NT2/D1 (cell line): Measurements from ENCODE around the gene SCNN1G.

Experiments used
- DNase-seq: peaks from one replicate; pipeline ENCODE4 v3.0.0-alpha.2; 2011; ENCODE audit warnings: low read depth, low spot score
- H3K27me3 ChIP-seq: 2 replicates; pipeline ENCODE4 v1.6.0; 2011; ENCODE audit warnings: mild to moderate bottlenecking; ENCODE audit not compliant: insufficient read length, insufficient read depth
- H3K36me3 ChIP-seq: 2 replicates; pipeline ENCODE4 v1.6.1; 2011; ENCODE audit warnings: mild to moderate bottlenecking, low read length, mixed read lengths; ENCODE audit not compliant: insufficient read depth, insufficient read length
- H3K4me1 ChIP-seq: 2 replicates; pipeline ENCODE4 v1.5.1; 2011; ENCODE audit not compliant: insufficient read depth, insufficient read length
- H3K4me3 ChIP-seq: 2 replicates; pipeline ENCODE4 v1.5.1; 2011; ENCODE audit warnings: low read depth; ENCODE audit not compliant: insufficient read length
- H3K9ac ChIP-seq: 2 replicates; pipeline ENCODE4 v1.6.0; 2011; ENCODE audit warnings: low read depth; ENCODE audit not compliant: insufficient read length
- H3K9me3 ChIP-seq: 2 replicates; pipeline ENCODE4 v1.5.1; 2011; ENCODE audit warnings: mild to moderate bottlenecking, low read length; ENCODE audit not compliant: insufficient read depth
- SUZ12 ChIP-seq: IDR thresholded peaks from 2 replicates; pipeline ENCODE4 v1.6.1; 2011; ENCODE audit not compliant: insufficient read length, insufficient read depth; ENCODE audit errors: extremely low read depth
- YY1 ChIP-seq: IDR thresholded peaks from 2 replicates; pipeline ENCODE4 v1.6.1; 2011; ENCODE audit not compliant: insufficient read length, insufficient read depth
- ZNF274 ChIP-seq: IDR thresholded peaks from 2 replicates; pipeline ENCODE4 v1.6.1; 2011; ENCODE audit warnings: mild to moderate bottlenecking, low read depth, low read length

SCNN1G gene

GRCh38 chr16:23216658-23217246 is 34.2 kb downstream of the SCNN1G start:
- DNase-seq: no peak
- no peak for TF ChIP-seq YY1
- TF ChIP-seq SUZ12: no peak
- Histone ChIP-seq H3K4me1 (no peaks in the 10 kb centered on the region), H3K36me3 (no peaks in the 10 kb centered on the region), H3K9me3 (no peaks in the 10 kb centered on the region), H3K4me3 (no peak overlapping the region), H3K9ac (no peak overlapping the region), H3K27me3 (no peaks in the 10 kb centered on the region)

GRCh38 chr16:23217646-23218045 is 35.1 kb downstream of the SCNN1G start:
- Histone ChIP-seq H3K4me1 (no peaks in the 10 kb centered on the region), H3K9me3 (no peaks in the 10 kb centered on the region), H3K27me3 (no peaks in the 10 kb centered on the region), H3K36me3 (no peaks in the 10 kb centered on the region), H3K9ac (no peak overlapping the region), H3K4me3 (no peak overlapping the region)
- no peak for DNase-seq
- no peak for TF ChIP-seq SUZ12
- no peak for TF ChIP-seq YY1
- no peak for TF ChIP-seq ZNF274

- no peak for TF ChIP-seq YY1
- TF ChIP-seq SUZ12: no peak
- no peak for TF ChIP-seq ZNF274
- peaks cover 4% of the 10 kb centered on the region for H3K4me1 ChIP-seq
- H3K9me3 ChIP-seq: no peaks in the 10 kb centered on the region
- H3K27me3 ChIP-seq: no peaks in the 10 kb centered on the region
- no peaks in the 10 kb centered on the region for H3K36me3 ChIP-seq
- H3K9ac ChIP-seq: no peak overlapping the region
- H3K4me3 ChIP-seq: no peak overlapping the region
- DNase-seq: no peak
These were observed 40.4 kb downstream of the SCNN1G start for GRCh38 chr16:23222929-23223328.

- no peak for TF ChIP-seq SUZ12
- no peak for TF ChIP-seq ZNF274
- TF ChIP-seq YY1: no peak
- peaks cover 4% of the 10 kb centered on the region for H3K4me1 ChIP-seq
- H3K9me3 ChIP-seq: no peaks in the 10 kb centered on the region
- H3K36me3 ChIP-seq: no peaks in the 10 kb centered on the region
- H3K9ac ChIP-seq: no peak overlapping the region
- no peaks in the 10 kb centered on the region for H3K27me3 ChIP-seq
- DNase-seq: no peak
- no peak overlapping the region for H3K4me3 ChIP-seq
These were observed 40.8 kb downstream of the SCNN1G start for GRCh38 chr16:23223368-23223767.

GRCh38 chr16:23225109-23225508 is 42.6 kb downstream of the SCNN1G start:
- Histone ChIP-seq H3K9ac (no peak overlapping the region), H3K4me1 (peaks cover 4% of the 10 kb centered on the region), H3K36me3 (no peaks in the 10 kb centered on the region), H3K4me3 (no peak overlapping the region), H3K27me3 (no peaks in the 10 kb centered on the region), H3K9me3 (no peaks in the 10 kb centered on the region)
- TF ChIP-seq YY1: no peak
- no peak for TF ChIP-seq SUZ12
- TF ChIP-seq ZNF274: no peak
- no peak for DNase-seq

GRCh38 chr16:23225634-23226033 is 43.1 kb downstream of the SCNN1G start:
- TF ChIP-seq ZNF274 (no peak), SUZ12 (no peak), YY1 (no peak)
- peaks cover 4% of the 10 kb centered on the region for H3K4me1 ChIP-seq

GRCh38 chr16:23227529-23227928 is 45.0 kb downstream of the SCNN1G start:
- no peak for DNase-seq
- H3K9me3 ChIP-seq: no peaks in the 10 kb centered on the region
- H3K4me3 ChIP-seq: no peak overlapping the region
- H3K9ac ChIP-seq: no peak overlapping the region
- H3K27me3 ChIP-seq: no peaks in the 10 kb centered on the region
- TF ChIP-seq YY1 (no peak), ZNF274 (no peak), SUZ12 (no peak)
- H3K4me1 ChIP-seq: peaks cover 4% of the 10 kb centered on the region
- no peaks in the 10 kb centered on the region for H3K36me3 ChIP-seq

More at GRCh38 chr16:23225634-23226033, 43.1 kb downstream of the SCNN1G start:
- no peak overlapping the region for H3K4me3 ChIP-seq
- no peaks in the 10 kb centered on the region for H3K36me3 ChIP-seq
- no peaks in the 10 kb centered on the region for H3K27me3 ChIP-seq
- H3K9me3 ChIP-seq: no peaks in the 10 kb centered on the region
- H3K9ac ChIP-seq: no peak overlapping the region
- DNase-seq: no peak
